Hepatocyte (in vitro differentiated cells): Measurements from ENCODE around the gene TTC39B. TPM values are rescaled to one million over a fixed set of nuclear protein-coding genes. Genes with fewer than 3 reads are reported as not detected.

ENCODE experiments used
- DNase-seq: peaks from one replicate; pipeline ENCODE4 v3.0.0-alpha.2; 2016; ENCODE audit warnings: low spot score
- H2AFZ ChIP-seq: fragments of 200-600 bp; sonication (generic); 2 replicates; pipeline ENCODE4 v1.6.0; 2016; ENCODE audit warnings: antibody characterized with exemption, mild to moderate bottlenecking
- H3K27ac ChIP-seq: fragments of 200-600 bp; sonication (generic); 2 replicates; pipeline ENCODE4 v1.5.1; 2016; ENCODE audit warnings: mild to moderate bottlenecking
- H3K27me3 ChIP-seq: fragments of 200-600 bp; sonication (generic); 2 replicates; pipeline ENCODE4 v1.6.1; 2016
- H3K36me3 ChIP-seq: fragments of 200-600 bp; sonication (generic); replicated peaks from 2 replicates; pipeline ENCODE4 v1.5.1; 2016; ENCODE audit warnings: low read depth; ENCODE audit not compliant: insufficient read depth
- H3K4me1 ChIP-seq: fragments of 200-600 bp; sonication (generic); 2 replicates; pipeline ENCODE4 v1.5.1; 2016; ENCODE audit warnings: mild to moderate bottlenecking, moderate library complexity; ENCODE audit not compliant: insufficient read depth
- H3K4me2 ChIP-seq: fragments of 200-600 bp; sonication (generic); 2 replicates; pipeline ENCODE4 v1.6.0; 2016
- H3K4me3 ChIP-seq: fragments of 200-600 bp; sonication (generic); 2 replicates; pipeline ENCODE4 v1.5.1; 2016; ENCODE audit warnings: mild to moderate bottlenecking
- H3K79me2 ChIP-seq: fragments of 200-600 bp; sonication (generic); 2 replicates; pipeline ENCODE4 v1.6.0; 2017; ENCODE audit warnings: mild to moderate bottlenecking
- H3K9me2 ChIP-seq: fragments of 200-600 bp; sonication (generic); replicated peaks from 2 replicates; pipeline ENCODE4 v1.6.0; 2017; ENCODE audit warnings: mild to moderate bottlenecking; ENCODE audit not compliant: insufficient read depth
- H3K9me3 ChIP-seq: fragments of 200-600 bp; sonication (generic); 2 replicates; pipeline ENCODE4 v1.5.1; 2016; ENCODE audit warnings: low read depth, mild to moderate bottlenecking
- H4K20me1 ChIP-seq: fragments of 200-600 bp; sonication (generic); 2 replicates; pipeline ENCODE4 v1.6.0; 2016; ENCODE audit warnings: mild to moderate bottlenecking; ENCODE audit not compliant: insufficient read depth, poor library complexity, severe bottlenecking
- CTCF ChIP-seq: fragments of 200-600 bp; sonication (generic); IDR thresholded peaks from 2 replicates; pipeline ENCODE4 v1.5.1; 2016; ENCODE audit warnings: antibody characterized with exemption, mild to moderate bottlenecking; ENCODE audit not compliant: poor library complexity
- EZH2 ChIP-seq: fragments of 200-600 bp; sonication (generic); IDR thresholded peaks from 2 replicates; pipeline ENCODE4 v1.6.1; 2016; ENCODE audit warnings: antibody characterized with exemption, mild to moderate bottlenecking, borderline replicate concordance
- EZH2phosphoT487 ChIP-seq: fragments of 200-600 bp; sonication (generic); IDR thresholded peaks from one replicate; pipeline ENCODE4 v1.6.1; 2018; ENCODE audit warnings: antibody characterized with exemption, mild to moderate bottlenecking, low read depth, moderate library complexity; ENCODE audit not compliant: unreplicated experiment, severe bottlenecking
- WGBS: methylation state at CpG from one replicate; pipeline ENCODE4 v1.1.6; 2016; ENCODE audit warnings: low lambda C conversion rate; ENCODE audit errors: missing lambda C conversion rate; 5-methylcytosine and 5-hydroxymethylcytosine counted together
- polyA plus RNA-seq: library from polyadenylated mRNA; unstranded; fragments of >200 nt; fragmentation: Nextera tagmentation; extraction: Ambion mirVana; gene quantifications from 2 replicates; pipeline ENCODE4 v1.2.1, GENCODE V29; 2016
- total RNA-seq: library from RNA; depleted of rRNA; stranded (reverse); fragments of >200 nt; gene quantifications from 2 replicates; pipeline ENCODE4 v1.2.3, GENCODE V29; 2014

TTC39B gene
- total and polyA plus RNA-seq, 2 experiments from 2014 or later = 2.6 to 15.7 TPM

DNA sequence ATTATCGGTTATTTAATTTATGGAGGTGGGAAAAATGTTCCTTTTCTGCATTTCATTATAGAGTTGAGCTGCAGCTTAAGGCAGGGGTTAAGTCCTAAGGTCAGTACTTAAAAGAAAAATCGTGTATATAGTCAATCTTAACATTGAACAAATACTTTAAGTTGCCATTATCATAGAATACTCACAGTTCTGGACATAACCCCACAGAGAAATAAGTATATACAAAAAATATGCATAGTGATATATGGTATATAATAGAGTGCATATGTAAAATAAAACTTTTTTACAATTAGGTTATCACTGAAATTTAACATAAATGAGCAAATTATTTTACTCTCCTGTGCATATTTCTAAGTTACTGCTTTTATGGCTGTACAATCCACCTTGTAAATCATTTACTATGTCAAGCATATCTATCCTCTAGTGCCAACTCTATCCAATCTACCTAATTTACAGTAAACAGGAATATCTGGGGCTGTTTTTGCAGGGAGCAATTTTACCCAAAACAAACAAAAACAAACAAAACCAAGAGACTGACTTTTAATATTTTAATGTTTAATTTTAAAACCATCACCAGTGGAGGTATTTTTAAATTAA, 28.8 kb downstream of the TTC39B start:
- no peaks in the 10 kb centered on the region for H3K9me2 ChIP-seq
- no peak overlapping the region for H3K4me3 ChIP-seq
- no peaks in the 10 kb centered on the region for H4K20me1 ChIP-seq
- no peaks in the 10 kb centered on the region for H3K9me3 ChIP-seq
- H3K4me2 ChIP-seq = peak overlapping the region; percentile 4
- H3K27me3 ChIP-seq = no peaks in the 10 kb centered on the region
- TF ChIP-seq EZH2 = no peak
- no peak for TF ChIP-seq CTCF
- TF ChIP-seq EZH2phosphoT487 = no peak
- H3K36me3 ChIP-seq = no peaks in the 10 kb centered on the region
- H3K27ac ChIP-seq = no peak overlapping the region
- WGBS = 44% methylated on average over 2 of the region's 2 CpGs
- H2AFZ ChIP-seq = no peak overlapping the region
- peaks cover 14% of the 10 kb centered on the region for H3K4me1 ChIP-seq
- DNase-seq = no peak
- H3K79me2 ChIP-seq = peaks cover 46% of the 10 kb centered on the region

DNA sequence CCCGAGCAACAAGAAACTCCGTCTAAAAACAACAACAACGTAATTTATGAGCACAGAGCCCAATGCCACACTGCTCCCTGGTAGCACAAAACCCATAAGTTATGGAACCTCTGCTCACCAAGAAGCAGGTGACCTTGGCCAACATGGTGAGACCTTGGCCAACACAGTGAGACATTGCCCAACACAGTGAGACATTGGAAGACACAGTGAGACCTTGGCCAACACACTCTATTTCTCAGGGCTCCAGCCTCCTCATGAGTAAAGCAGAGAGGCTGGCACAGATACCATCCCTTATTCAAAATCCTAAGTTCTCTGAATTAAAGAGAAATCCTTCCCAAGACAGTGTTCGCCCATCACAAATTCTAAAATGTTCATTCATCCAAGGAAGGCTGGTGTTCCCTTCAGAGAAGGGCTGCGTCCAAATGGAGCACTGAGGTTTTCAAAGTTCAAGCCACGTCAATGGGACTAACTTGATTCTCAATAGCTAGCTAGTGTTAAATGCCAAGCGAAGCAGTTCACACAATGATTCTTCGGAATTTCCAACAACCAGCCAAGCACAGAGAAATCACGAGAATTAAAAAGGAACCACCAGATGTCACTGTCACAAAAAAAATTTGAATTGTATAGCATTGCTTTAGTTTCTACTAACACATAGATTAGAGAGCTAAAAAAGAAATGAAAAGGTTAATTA, 29.5 kb downstream of the TTC39B start:
- TF ChIP-seq CTCF (peak; percentile 56), EZH2 (no peak), EZH2phosphoT487 (no peak)
- Histone ChIP-seq H4K20me1 (no peaks in the 10 kb centered on the region), H3K27ac (no peak overlapping the region), H3K79me2 (peaks cover 40% of the 10 kb centered on the region), H3K4me2 (peak overlapping the region; percentile 4), H3K4me3 (no peak overlapping the region), H2AFZ (no peak overlapping the region), H3K36me3 (no peaks in the 10 kb centered on the region), H3K9me3 (no peaks in the 10 kb centered on the region), H3K9me2 (no peaks in the 10 kb centered on the region), H3K4me1 (peaks cover 14% of the 10 kb centered on the region), H3K27me3 (no peaks in the 10 kb centered on the region)
- DNase-seq = no peak
- 88% methylated on average over 9 of the region's 9 CpGs for WGBS

DNA sequence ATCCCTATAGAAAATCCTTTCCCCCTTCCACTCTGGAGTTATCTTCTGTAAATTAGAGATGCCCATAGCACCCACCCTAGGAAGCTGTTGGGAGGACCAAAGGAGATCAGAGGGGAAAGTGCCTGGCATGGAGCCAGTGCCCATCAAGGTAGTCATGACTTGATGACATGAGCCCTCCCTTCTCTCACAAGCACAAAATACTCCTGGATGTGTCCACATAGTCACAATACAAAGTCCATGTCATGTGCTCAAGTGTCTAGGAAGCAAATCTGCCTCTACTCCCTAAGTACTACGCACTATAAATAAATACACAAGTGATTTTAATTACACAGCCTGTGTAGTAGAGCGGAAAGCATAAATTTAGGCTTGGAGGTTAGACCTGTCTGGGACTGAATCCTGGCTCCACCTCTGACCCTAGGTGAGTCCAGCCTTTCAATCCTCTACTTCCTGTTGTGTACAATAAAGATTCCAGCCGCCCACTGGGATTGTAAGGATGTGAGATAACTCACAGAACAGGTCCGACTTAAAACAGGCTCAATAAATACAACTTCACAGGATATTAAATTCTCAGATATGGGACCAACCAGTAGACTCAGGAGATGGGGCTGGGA, 30.6 kb downstream of the TTC39B start:
- peaks cover 14% of the 10 kb centered on the region for H3K4me1 ChIP-seq
- peaks cover 34% of the 10 kb centered on the region for H3K79me2 ChIP-seq
- H3K4me2 ChIP-seq = no peak overlapping the region
- 63% methylated on average over 4 of the region's 4 CpGs for WGBS
- peak overlapping the region; percentile 31 for H3K27ac ChIP-seq
- no peaks in the 10 kb centered on the region for H3K9me3 ChIP-seq
- no peaks in the 10 kb centered on the region for H3K27me3 ChIP-seq
- H4K20me1 ChIP-seq = no peaks in the 10 kb centered on the region
- peak; percentile 26 for DNase-seq
- no peaks in the 10 kb centered on the region for H3K36me3 ChIP-seq
- no peak for TF ChIP-seq EZH2phosphoT487
- no peak for TF ChIP-seq EZH2
- no peak for TF ChIP-seq CTCF
- no peak overlapping the region for H3K4me3 ChIP-seq
- no peaks in the 10 kb centered on the region for H3K9me2 ChIP-seq
- no peak overlapping the region for H2AFZ ChIP-seq
